Keratinocyte (primary cell): ENCODE results near the gene MGAT5. TPM values are rescaled to one million over a fixed set of nuclear protein-coding genes. Genes with fewer than 3 reads are reported as not detected.

ENCODE experiments used
- DNase-seq: peaks from one replicate; pipeline ENCODE4 v3.0.0-alpha.2; 2011; ENCODE audit warnings: low read depth, missing footprints, low spot score
- FAIRE-seq: peaks from 2 replicates; lab custom pipeline; 2011; peaks lifted over from hg19 to GRCh38; lab: Jason Lieb, UNC
- H2AFZ ChIP-seq: 2 replicates; pipeline ENCODE4 v1.6.0; 2012; ENCODE audit warnings: low read length, control low read depth, inconsistent platforms; ENCODE audit not compliant: control insufficient read depth
- H3K27ac ChIP-seq: 2 replicates; pipeline ENCODE4 v1.5.1; 2011; ENCODE audit warnings: low read length; ENCODE audit not compliant: control insufficient read depth, insufficient read depth
- H3K27me3 ChIP-seq: 3 replicates; pipeline ENCODE4 v1.6.0; 2011; ENCODE audit warnings: low read length; ENCODE audit not compliant: control insufficient read depth, insufficient read depth; ENCODE audit errors: extremely low read depth
- H3K36me3 ChIP-seq, 2 experiments: 2 replicates in 1 of 2; 3 replicates in 1 of 2; pipeline ENCODE4 v1.5.1; 2011; ENCODE audit warnings: low read length in 2 of 2, mild to moderate bottlenecking in 1 of 2; ENCODE audit not compliant: control insufficient read depth in 2 of 2, insufficient read depth in 2 of 2; ENCODE audit errors: extremely low read depth in 1 of 2
- H3K4me1 ChIP-seq: 3 replicates; pipeline ENCODE4 v1.5.1; 2011; ENCODE audit warnings: low read length; ENCODE audit not compliant: control insufficient read depth, insufficient read depth; ENCODE audit errors: extremely low read depth
- H3K4me2 ChIP-seq: 3 replicates; pipeline ENCODE4 v1.6.0; 2011; ENCODE audit warnings: low read depth, low read length; ENCODE audit not compliant: control insufficient read depth, insufficient read depth; ENCODE audit errors: extremely low read depth
- H3K4me3 ChIP-seq, 3 experiments: fragments of 200-600 bp in 1 of 3; sonication (generic) in 1 of 3; 2 replicates in 2 of 3; 3 replicates in 1 of 3; pipeline ENCODE4 v1.5.1; 2011 to 2016; ENCODE audit warnings: low read length in 3 of 3, mild to moderate bottlenecking in 3 of 3, control low read depth in 2 of 3, inconsistent platforms in 1 of 3, low read depth in 1 of 3, mixed read lengths in 1 of 3, mixed run types in 1 of 3, moderate library complexity in 1 of 3; ENCODE audit not compliant: control insufficient read depth in 2 of 3, insufficient read depth in 2 of 3; ENCODE audit errors: extremely low read depth in 1 of 3
- H3K79me2 ChIP-seq: 2 replicates; pipeline ENCODE4 v1.6.0; 2012; ENCODE audit warnings: low read length; ENCODE audit not compliant: control insufficient read depth, insufficient read depth
- H3K9ac ChIP-seq: 3 replicates; pipeline ENCODE4 v1.6.0; 2011; ENCODE audit warnings: low read length; ENCODE audit not compliant: control insufficient read depth, insufficient read depth; ENCODE audit errors: extremely low read depth
- H3K9me1 ChIP-seq: 3 replicates; pipeline ENCODE4 v1.6.0; 2011; ENCODE audit warnings: low read length; ENCODE audit not compliant: control insufficient read depth, insufficient read depth; ENCODE audit errors: extremely low read depth
- H3K9me3 ChIP-seq: 2 replicates; pipeline ENCODE4 v1.5.1; 2012; ENCODE audit warnings: low read depth, low read length; ENCODE audit not compliant: control insufficient read depth
- H4K20me1 ChIP-seq: 3 replicates; pipeline ENCODE4 v1.6.0; 2011; ENCODE audit warnings: low read length; ENCODE audit not compliant: control insufficient read depth, insufficient read depth; ENCODE audit errors: extremely low read depth
- CTCF ChIP-seq, 3 experiments: IDR thresholded peaks in 1 of 3; conservative IDR thresholded peaks in 1 of 3; optimal IDR thresholded peaks in 1 of 3; 2 replicates in 2 of 3; 3 replicates in 1 of 3; pipeline versions ENCODE3 to v1.5.1; 2011; ENCODE audit warnings: low read length in 3 of 3, mild to moderate bottlenecking in 3 of 3, moderate library complexity in 2 of 3, control low read depth in 1 of 3, inconsistent platforms in 1 of 3; ENCODE audit not compliant: insufficient read depth in 2 of 3; ENCODE audit errors: extremely low read depth in 1 of 3
- EZH2 ChIP-seq: IDR thresholded peaks from one replicate; pipeline ENCODE4 v1.6.1; 2012; ENCODE audit warnings: inconsistent platforms, mild to moderate bottlenecking, low read length, moderate library complexity
- dilution Hi-C: fragments of 300-500 bp; cut with MboI; formaldehyde crosslinking; loops from one replicate; pipeline ENCODE4 v1.7.0; 2020; ENCODE audit warnings: low sequenced_read_pairs; ENCODE audit not compliant: extremely low pct_ligation_motif_present
- polyA plus RNA-seq, 5 experiments: library from polyadenylated mRNA; depleted of rRNA in 3 of 5; stranded (reverse) in 3 of 5; stranded (forward) in 1 of 5; unstranded in 1 of 5; fragments of >200 nt; gene quantifications; 1 replicate in 1 of 5; 2 replicates in 3 of 5; 3 replicates in 1 of 5; pipeline versions ENCODE4 v1.2.1 to v1.2.3, GENCODE V29; 2011 to 2012; ENCODE audit warnings: missing spikeins in 2 of 5, low read depth in 1 of 5, low replicate concordance in 1 of 5

Gene MGAT5
- polyA plus RNA-seq, 1 donor (not counting 4 experiments of a cell fraction or from before 2014, with no cell fraction given) = 23.0 TPM

GRCh38 chr2:134401081-134401497, 147.2 kb downstream of the MGAT5 start:
- dilution Hi-C loops = no loop called here
- no peaks in the 10 kb centered on the region for H3K79me2 ChIP-seq
- no peak overlapping the region for H3K4me3 ChIP-seq
- H3K27ac ChIP-seq = no peak overlapping the region
- peaks cover 34% of the 10 kb centered on the region for H3K4me1 ChIP-seq
- no peaks in the 10 kb centered on the region for H4K20me1 ChIP-seq
- no peak for FAIRE-seq
- H2AFZ ChIP-seq = no peak overlapping the region
- H3K27me3 ChIP-seq = no peaks in the 10 kb centered on the region
- peaks cover 7 to 8% of the 10 kb centered on the region in 2 experiments for H3K36me3 ChIP-seq
- DNase-seq = no peak
- no peaks in the 10 kb centered on the region for H3K9me1 ChIP-seq
- H3K4me2 ChIP-seq = no peak overlapping the region
- H3K9ac ChIP-seq = no peak overlapping the region
- no peak for TF ChIP-seq CTCF (optimal IDR thresholded peaks at IDR 0.05 in 1 of 3, IDR thresholded peaks at IDR 0.05 in 1 of 3, conservative IDR thresholded peaks at IDR 0.05 in 1 of 3; ENCODE audit: extremely low read depth in 1 of 3, insufficient read depth in 2 of 3, low read length in 3 of 3)
- TF ChIP-seq EZH2 = no peak
- no peaks in the 10 kb centered on the region for H3K9me3 ChIP-seq

- dilution Hi-C loops = no loop called here
- Histone ChIP-seq H3K79me2 (no peaks in the 10 kb centered on the region), H3K4me1 (peaks cover 41% of the 10 kb centered on the region), H3K27me3 (no peaks in the 10 kb centered on the region), H3K9ac (no peak overlapping the region), H3K4me2 (no peak overlapping the region), H3K27ac (no peak overlapping the region), H3K4me3 (no peak overlapping the region), H3K9me1 (no peaks in the 10 kb centered on the region), H2AFZ (no peak overlapping the region), H3K36me3 (peaks cover 5 to 8% of the 10 kb centered on the region in 2 experiments), H3K9me3 (no peaks in the 10 kb centered on the region), H4K20me1 (no peaks in the 10 kb centered on the region)
- FAIRE-seq = no peak
- no peak for TF ChIP-seq EZH2
- no peak for DNase-seq
These were observed 147.9 kb downstream of the MGAT5 start for GRCh38 chr2:134401789-134402188.

- no peak overlapping the region for H2AFZ ChIP-seq
- H3K4me1 ChIP-seq = peaks cover 47% of the 10 kb centered on the region
- H4K20me1 ChIP-seq = no peaks in the 10 kb centered on the region
- no peaks in the 10 kb centered on the region for H3K27me3 ChIP-seq
- H3K9ac ChIP-seq = no peak overlapping the region
- TF ChIP-seq EZH2 (no peak), CTCF (optimal IDR thresholded peaks at IDR 0.05 in 1 of 3, IDR thresholded peaks at IDR 0.05 in 1 of 3, conservative IDR thresholded peaks at IDR 0.05 in 1 of 3; ENCODE audit: extremely low read depth in 1 of 3, insufficient read depth in 2 of 3, low read length in 3 of 3) (no peak)
- no peak overlapping the region for H3K4me3 ChIP-seq
- no peak overlapping the region for H3K4me2 ChIP-seq
- FAIRE-seq (no peak), DNase-seq (no peak)
- dilution Hi-C loops = no loop called here
- peaks cover 2 to 4% of the 10 kb centered on the region in 2 experiments for H3K36me3 ChIP-seq
- no peaks in the 10 kb centered on the region for H3K79me2 ChIP-seq
- no peaks in the 10 kb centered on the region for H3K9me3 ChIP-seq
- no peak overlapping the region for H3K27ac ChIP-seq
- H3K9me1 ChIP-seq = no peaks in the 10 kb centered on the region
These were observed 148.5 kb downstream of the MGAT5 start for GRCh38 chr2:134402410-134402809.
